Smooth muscle cell of the brain vasculature (primary cell): ENCODE results near the gene ESR2.
"Not testable (repeated sequence)": the region's sequence is repeated elsewhere in the genome, so short reads cannot be mapped to it uniquely, and the experiment has no call there.

ENCODE experiments used
- DNase-seq: peaks from one replicate; pipeline ENCODE4 v3.0.0-alpha.2; 2012; ENCODE audit warnings: low read depth, low spot score

ESR2 gene

DNA sequence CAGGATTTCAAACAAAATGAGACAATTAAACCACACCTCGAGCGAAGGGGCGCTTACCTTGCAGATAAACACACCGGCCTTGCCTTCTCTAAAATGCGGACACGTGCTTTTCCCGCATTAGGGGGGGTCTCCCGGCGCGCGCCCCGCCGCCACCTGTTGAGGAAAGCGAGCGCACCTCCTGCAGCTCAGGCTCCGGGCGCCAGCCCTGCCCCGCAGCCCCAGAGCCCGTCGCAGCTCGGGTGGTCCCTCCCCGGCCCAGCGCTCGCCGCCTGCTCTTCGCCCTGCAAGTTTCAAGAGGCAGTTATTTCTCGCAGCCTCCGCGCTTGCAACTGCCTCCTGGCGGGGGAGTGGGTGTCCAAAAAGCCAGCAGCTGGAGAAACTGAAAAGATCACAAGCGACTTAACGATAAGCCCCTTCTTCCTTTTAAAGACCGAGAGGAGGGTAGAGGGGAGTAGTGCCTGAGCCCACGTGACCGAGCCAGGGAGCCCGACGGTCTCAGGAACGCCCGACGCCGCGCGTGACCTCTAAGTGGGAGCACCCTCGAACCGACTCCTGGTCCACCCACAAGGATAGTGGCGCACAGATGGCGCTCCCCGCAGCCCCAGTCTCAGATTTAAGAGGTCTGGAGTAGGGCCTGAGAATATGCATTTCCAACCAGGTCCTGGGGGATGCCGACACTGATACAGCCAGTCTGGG is at the start of gene ESR2:
Gene ESR2 (minus strand): TSS at position 396 of the 696 bp plus-strand sequence. CDS start 11,386 bp downstream, outside the sequence.
- no peak for DNase-seq

DNA sequence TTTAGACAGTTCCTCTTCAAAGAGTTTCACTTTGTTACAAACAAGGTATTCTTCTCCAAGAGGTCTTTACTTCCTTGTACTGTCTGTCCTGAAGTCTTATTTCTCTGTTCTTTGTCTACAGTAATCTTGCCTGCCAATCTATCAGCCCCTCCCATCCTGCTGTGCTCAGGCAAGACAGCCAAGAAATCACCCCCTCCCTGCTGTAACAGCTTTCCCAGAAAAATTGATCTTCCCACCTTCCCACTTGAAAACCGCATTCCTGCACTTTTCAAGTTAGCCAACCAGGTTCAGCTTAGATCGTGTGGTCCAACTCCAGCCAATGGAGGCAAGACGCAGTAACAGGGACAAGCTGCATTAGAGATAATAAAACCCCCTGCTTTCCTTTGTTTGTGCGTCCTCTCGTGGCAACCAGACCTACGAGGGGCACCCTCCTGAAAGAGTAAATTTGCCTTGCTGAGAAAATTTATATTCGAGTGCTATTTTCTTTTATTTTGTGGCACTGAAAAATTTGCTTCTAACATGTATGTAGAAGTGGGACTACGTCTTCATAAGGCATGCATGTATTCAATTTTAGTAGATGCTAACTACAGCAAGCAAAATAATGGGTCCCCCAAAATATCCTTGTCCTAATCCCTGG is 46.5 kb upstream of the ESR2 start:
- no peak for DNase-seq

- DNase-seq = peak; percentile 95
Observed at GRCh38 chr14:64338616-64339316, 44.6 kb upstream of the ESR2 start.

DNA sequence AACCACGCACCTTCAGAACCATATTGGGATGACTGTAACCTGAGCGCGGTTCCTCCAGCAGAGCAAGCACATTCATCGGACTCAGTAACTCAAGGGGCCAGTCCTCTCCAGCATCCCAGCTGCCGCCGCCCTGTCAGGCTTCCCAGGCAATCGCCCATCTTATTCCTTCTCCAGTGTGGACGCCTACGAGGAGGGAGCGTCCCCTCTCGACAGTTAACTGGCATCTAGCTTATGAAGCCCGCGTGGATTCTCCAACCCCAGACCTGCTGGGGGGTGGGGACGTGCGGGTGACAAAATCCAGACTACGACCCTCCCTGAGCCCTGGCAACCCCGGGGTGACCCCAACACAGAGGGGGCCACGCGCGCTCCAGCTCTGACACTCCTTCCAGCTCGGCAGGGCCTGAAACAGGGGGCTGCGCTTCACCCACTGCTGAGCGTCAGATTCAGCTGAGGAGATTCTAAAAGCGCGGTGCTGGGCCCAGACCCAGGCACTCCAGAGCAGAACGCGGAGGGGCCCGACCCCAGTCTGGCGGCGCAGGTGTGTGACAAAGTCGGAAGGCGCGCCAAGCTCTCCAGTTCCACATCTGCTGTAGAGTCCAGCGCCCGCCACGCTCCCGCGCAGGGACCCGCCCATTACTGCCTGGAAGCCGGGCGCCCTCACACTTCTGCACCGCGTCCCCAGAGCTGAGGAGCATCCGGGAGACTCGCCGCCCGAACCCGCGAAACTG is 43.9 kb upstream of the ESR2 start:
- peak; percentile 17 for DNase-seq

DNA sequence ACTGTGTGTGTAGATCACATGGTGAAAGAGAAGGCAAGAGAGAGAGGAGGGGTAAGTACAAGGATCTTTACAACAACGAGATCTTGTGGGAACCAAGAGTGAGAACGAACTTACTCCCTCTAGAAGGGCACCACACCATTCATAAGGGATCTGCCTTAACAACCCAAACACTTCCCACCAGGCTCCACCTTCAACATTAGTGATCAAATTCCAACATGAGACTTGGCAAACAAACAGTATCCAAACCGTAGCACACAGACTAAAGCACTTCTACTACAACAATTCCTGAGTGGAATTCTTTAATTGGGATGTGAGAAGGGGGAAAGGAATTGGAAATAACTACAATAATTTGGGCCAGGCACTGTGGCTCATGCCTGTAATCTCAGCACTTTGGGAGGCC is 35.0 kb upstream of the ESR2 start:
- no peak for DNase-seq

GRCh38 chr14:64326502-64326901 is 32.3 kb upstream of the ESR2 start:
- no peak for DNase-seq

DNA sequence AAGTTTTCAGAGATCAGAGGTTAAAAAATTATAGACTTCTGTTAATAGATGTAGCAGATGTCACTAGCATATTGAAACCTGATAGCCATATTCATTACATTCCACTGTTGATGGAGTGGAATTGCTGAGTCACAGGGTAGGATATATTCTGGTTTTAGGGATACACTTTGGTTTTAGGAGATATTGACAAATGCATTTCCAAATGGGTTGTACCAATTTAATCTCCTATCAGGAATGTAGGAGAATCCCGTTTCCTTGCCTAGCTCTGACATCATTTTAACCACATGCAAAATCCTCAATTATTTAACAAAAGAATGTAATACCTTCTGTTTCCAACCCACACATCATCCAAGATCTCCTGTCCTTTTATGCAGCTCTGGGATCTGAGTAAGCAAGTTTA is 30.7 kb upstream of the ESR2 start:
- no peak for DNase-seq

GRCh38 chr14:64324461-64324860 is 30.3 kb upstream of the ESR2 start:
- no peak for DNase-seq

DNA sequence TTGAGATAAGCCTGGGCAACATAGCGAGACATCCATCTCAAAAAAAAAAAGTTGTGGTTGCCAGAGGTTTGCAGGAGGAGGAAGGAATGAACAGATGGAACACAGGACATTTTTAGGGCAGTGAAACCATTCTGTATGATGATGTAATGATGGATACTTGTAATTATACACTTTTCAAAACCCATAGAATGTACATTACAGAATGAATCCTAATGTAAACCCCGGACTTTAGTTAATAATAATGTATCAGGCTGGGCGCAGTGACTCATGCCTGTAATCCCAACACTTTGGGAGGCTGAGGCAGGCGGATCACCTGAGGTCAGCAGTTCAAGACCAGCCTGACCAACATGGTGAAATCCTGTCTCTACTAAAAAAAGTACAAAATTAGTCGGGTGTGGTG is 26.2 kb upstream of the ESR2 start:
- DNase-seq = not testable (repeated sequence)

DNA sequence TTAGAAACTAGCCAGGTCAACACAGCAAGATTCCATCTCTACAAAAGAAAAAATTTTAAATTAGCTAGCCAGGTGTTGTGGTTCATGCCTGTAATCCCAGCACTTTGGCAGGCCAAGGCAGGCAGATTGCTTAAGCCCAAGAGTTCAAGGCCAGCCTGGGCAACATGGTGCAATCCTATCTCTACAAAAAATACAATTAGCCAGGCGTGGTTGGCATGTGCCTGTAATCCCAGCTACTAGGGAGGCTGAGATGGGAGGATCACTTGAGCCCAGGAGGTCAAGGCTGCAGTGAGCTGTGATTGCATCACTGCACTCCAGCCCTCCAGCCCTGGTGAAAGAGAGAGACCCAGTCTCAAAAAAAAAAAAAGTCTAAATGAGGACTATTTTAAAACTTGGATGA is 24.5 kb upstream of the ESR2 start:
- not testable (repeated sequence) for DNase-seq

GRCh38 chr14:64303471-64303917 is 9.3 kb upstream of the ESR2 start:
- DNase-seq = no peak

DNA sequence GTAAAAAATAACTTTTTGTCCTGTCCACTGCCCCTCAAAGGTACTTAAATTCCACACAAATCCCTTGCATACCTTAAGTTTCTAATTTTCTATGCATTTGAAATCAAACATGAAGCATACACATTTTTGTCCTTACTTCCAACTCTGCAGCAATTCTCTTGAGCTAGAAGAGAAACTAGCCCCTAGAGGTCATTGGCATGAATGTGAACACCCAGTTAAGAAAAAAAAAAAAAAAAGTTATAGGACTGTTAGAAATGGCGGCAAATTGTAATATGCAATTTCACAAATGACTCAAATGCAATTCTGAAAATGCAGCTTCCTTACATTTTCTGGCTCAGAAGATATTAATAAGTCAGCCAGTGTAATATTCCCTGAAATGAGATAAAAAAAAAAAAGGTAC is 4.6 kb upstream of the ESR2 start:
- DNase-seq = no peak

- DNase-seq = no peak
Observed at GRCh38 chr14:64296561-64296960, 2.4 kb upstream of the ESR2 start.

DNA sequence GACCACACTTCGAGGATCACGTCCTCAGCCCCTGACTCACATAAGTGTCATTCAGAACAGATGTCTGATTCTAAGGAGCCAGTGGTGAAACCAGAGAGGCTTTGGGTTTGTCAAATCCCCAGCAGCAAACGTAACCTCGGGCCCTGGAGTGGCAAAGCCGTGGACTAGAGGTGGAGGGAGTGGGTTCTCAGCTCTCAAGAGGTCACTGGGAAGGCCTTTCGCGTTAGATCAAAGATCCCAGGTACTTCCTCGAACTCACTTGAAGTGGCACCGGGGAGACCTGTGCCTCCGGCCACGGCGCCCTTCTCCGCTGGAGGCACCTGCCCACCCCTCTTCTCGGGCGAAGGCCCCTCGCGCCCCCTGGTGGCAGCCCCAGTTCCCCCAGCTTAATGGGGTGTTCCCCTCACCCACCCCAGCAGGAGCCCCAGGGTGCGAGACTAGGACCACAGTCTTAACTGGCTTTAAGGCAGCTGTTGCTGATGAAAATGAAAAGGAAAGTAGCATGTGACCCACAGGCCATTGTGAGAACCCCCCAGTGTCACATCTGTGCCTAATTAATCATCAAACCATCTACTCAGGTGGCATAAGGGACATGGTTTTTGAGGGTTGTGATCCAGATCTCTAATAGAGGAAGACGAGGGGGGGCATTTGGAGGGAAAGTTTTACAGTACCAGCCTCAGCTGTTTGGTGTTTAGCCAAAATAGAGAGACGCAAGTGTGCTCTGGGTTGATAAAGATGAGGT is 672 bp upstream of the ESR2 start:
- DNase-seq = no peak

DNA sequence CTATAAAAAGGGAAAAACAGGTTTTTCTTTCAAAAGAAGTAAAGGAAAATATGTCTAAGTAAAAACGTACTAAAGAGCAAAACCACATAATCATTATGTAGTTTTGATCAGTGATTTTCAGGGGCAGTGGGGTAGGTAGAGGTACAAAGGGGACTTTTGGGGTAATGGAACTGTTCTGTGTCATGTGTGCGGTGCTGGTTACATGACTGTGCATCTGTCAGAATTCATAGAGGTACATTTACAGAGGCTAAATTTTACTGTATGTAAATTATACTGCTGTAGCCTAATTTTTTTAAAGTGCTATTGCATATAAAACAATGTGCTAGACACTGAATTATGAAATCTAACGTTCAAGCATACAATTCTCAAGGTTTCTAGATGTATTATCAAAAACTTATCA is 2.0 kb downstream of the ESR2 start:
- no peak for DNase-seq

- no peak for DNase-seq
Observed at GRCh38 chr14:64289571-64289970, 4.6 kb downstream of the ESR2 start.

DNA sequence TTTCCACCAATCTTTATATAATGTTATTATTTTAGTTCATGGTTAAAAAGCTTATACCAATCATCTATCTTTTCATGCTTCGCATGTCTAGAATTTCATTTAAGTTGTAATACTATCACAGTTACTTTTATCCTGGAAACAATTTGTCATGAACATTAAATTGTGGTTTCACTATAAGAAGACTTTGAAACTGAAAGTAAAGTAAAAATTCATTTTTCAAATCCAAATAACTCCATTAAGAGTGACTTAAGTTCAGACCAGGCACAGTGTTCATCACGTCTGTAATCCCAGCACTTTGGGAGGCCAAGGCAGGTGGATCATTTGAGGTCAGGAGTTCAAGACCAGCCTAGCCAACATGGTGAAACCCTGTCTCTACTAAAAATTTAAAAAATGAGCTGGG is 12.4 kb downstream of the ESR2 start:
- no peak for DNase-seq

GRCh38 chr14:64279704-64280668 is 14.2 kb downstream of the ESR2 start:
- no peak for DNase-seq

- no peak for DNase-seq
Observed at GRCh38 chr14:64278458-64278857, 15.7 kb downstream of the ESR2 start.

- no peak for DNase-seq
Observed at GRCh38 chr14:64272019-64272418, 22.2 kb downstream of the ESR2 start.
